ENCODE measurements around the gene ATP2A1. TPM values are rescaled to one million over a fixed set of nuclear protein-coding genes. Genes with fewer than 3 reads are reported as not detected.

Gene ATP2A1
- total RNA-seq, 2 donors from 2014 or later: 0.40 to 2.9 TPM

GRCh38 chr16:28898266-28898665 lies 20.0 kb downstream of the ATP2A1 start:
- H3K27ac ChIP-seq: no peak overlapping the region
- no peaks in the 10 kb centered on the region for H3K27me3 ChIP-seq
- H3K9me3 ChIP-seq: no peaks in the 10 kb centered on the region
- intact Hi-C loops (cut with DNase I): no loop called here
- H3K36me3 ChIP-seq: no peaks in the 10 kb centered on the region
- no peaks in the 10 kb centered on the region for H3K4me1 ChIP-seq
- TF ChIP-seq, protein P1, sequence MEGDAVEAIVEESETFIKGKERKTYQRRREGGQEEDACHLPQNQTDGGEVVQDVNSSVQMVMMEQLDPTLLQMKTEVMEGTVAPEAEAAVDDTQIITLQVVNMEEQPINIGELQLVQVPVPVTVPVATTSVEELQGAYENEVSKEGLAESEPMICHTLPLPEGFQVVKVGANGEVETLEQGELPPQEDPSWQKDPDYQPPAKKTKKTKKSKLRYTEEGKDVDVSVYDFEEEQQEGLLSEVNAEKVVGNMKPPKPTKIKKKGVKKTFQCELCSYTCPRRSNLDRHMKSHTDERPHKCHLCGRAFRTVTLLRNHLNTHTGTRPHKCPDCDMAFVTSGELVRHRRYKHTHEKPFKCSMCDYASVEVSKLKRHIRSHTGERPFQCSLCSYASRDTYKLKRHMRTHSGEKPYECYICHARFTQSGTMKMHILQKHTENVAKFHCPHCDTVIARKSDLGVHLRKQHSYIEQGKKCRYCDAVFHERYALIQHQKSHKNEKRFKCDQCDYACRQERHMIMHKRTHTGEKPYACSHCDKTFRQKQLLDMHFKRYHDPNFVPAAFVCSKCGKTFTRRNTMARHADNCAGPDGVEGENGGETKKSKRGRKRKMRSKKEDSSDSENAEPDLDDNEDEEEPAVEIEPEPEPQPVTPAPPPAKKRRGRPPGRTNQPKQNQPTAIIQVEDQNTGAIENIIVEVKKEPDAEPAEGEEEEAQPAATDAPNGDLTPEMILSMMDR (IDR thresholded peaks at IDR 0.05): no peak
- H3K9ac ChIP-seq (ENCODE audit: low read depth in 2 of 2, low read length in 2 of 2): no peak overlapping the region
- no peak overlapping the region for H3K4me3 ChIP-seq
- DNase-seq: no peak

DNA sequence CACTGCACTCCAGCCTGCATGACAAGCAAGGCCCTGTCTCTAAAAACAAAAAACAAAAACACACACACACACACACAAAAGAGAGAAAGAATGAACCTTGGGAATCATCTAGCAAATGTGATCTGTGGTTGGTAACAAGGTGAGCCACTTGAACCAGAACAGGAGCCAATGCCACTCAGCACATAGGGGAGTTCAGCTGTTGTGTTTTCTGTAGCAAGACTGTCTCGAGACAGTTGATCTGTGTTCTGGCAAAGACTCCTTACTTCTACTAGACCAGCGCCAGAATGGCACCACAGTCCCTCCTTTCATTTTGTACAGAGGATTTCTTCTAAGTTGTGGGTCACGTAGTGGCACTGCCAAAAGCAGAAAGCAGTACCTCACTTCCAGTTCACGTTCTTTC lies 20.7 kb downstream of the ATP2A1 start:
- Histone ChIP-seq H3K9me3 (no peaks in the 10 kb centered on the region), H3K9ac (ENCODE audit: low read depth in 2 of 2, low read length in 2 of 2) (no peak overlapping the region), H3K27me3 (no peaks in the 10 kb centered on the region), H3K27ac (no peak overlapping the region), H3K4me3 (no peak overlapping the region), H3K36me3 (no peaks in the 10 kb centered on the region), H3K4me1 (no peaks in the 10 kb centered on the region)
- DNase-seq: no peak
- intact Hi-C loops (cut with DNase I): no loop called here
- TF ChIP-seq, protein P1 (IDR thresholded peaks at IDR 0.05): no peak

DNA sequence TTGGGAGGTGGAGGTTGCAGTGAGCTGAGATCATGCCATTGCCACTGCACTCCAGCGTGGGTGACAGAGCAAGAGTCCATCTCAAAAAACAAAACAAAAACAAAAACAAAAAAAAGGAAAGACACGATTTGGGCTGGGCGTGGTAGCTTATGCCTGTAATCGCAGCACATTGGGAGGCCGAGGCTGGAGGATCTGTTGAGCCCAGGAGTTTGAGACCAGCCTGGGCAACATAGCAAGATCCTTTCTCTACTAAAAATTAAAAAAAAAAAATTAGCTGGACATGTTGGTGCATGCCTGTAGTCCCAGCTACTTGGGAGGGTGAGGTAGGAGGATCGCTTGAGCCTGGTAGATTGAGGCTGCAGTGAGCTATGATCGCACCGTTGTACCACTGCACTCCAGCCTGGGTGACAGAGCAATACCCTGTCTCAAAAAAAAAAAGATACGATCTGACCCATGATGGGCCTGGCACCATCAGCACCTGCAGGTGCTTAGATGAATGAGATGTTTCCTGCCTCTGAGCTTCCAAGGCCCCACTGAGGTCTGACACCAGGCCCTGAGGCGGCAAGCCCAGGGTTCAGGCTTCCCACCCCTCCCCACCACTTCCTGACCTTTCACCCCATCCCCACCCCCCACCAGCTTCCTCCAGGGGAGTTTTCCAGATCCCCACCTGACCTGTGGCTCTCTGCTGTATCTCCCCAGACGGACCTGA lies 21.7 kb downstream of the ATP2A1 start:
- Histone ChIP-seq H3K9me3 (no peaks in the 10 kb centered on the region), H3K4me1 (no peaks in the 10 kb centered on the region), H3K27ac (no peak overlapping the region), H3K4me3 (no peak overlapping the region), H3K9ac (ENCODE audit: low read depth in 2 of 2, low read length in 2 of 2) (no peak overlapping the region), H3K27me3 (no peaks in the 10 kb centered on the region), H3K36me3 (no peaks in the 10 kb centered on the region)
- TF ChIP-seq, protein P1 (IDR thresholded peaks at IDR 0.05): no peak
- intact Hi-C loops (cut with DNase I): no loop called here
- DNase-seq: no peak

DNA sequence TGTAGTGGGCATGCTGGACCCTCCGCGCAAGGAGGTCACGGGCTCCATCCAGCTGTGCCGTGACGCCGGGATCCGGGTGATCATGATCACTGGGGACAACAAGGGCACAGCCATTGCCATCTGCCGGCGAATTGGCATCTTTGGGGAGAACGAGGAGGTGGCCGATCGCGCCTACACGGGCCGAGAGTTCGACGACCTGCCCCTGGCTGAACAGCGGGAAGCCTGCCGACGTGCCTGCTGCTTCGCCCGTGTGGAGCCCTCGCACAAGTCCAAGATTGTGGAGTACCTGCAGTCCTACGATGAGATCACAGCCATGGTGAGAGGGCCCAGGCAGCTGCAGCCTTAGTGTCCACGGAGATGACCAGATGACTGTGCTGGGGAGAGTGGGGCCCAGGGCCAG lies 22.3 kb downstream of the ATP2A1 start:
- Histone ChIP-seq H3K36me3 (no peaks in the 10 kb centered on the region), H3K4me3 (no peak overlapping the region), H3K27me3 (no peaks in the 10 kb centered on the region), H3K9me3 (no peaks in the 10 kb centered on the region), H3K4me1 (no peaks in the 10 kb centered on the region), H3K27ac (no peak overlapping the region), H3K9ac (ENCODE audit: low read depth in 2 of 2, low read length in 2 of 2) (no peak overlapping the region)
- TF ChIP-seq, protein P1 (IDR thresholded peaks at IDR 0.05): no peak
- no peak for DNase-seq
- intact Hi-C loops (cut with DNase I): no loop called here

GRCh38 chr16:28901862-28902261 lies 23.6 kb downstream of the ATP2A1 start:
- intact Hi-C loops (cut with DNase I): no loop called here

More at GRCh38 chr16:28901862-28902261, 23.6 kb downstream of the ATP2A1 start:
- no peak for DNase-seq
- Histone ChIP-seq H3K4me3 (no peak overlapping the region), H3K9me3 (no peaks in the 10 kb centered on the region), H3K4me1 (no peaks in the 10 kb centered on the region), H3K27ac (no peak overlapping the region), H3K27me3 (no peaks in the 10 kb centered on the region), H3K36me3 (no peaks in the 10 kb centered on the region), H3K9ac (ENCODE audit: low read depth in 2 of 2, low read length in 2 of 2) (no peak overlapping the region)
- TF ChIP-seq, protein P1 (IDR thresholded peaks at IDR 0.05): no peak

Data from colonic mucosa (tissue), 4 donors.